Medulla oblongata (tissue), 1 donor: ENCODE measurements around the gene RALGAPB.
"Not testable (repeated sequence)": the region's sequence is repeated elsewhere in the genome, so short reads cannot be mapped to it uniquely, and the experiment has no call there.

Source experiments
- DNase-seq: peaks from one replicate; pipeline ENCODE4 v3.0.0-alpha.2; 2015; ENCODE audit errors: extremely low spot score

Gene RALGAPB

DNA sequence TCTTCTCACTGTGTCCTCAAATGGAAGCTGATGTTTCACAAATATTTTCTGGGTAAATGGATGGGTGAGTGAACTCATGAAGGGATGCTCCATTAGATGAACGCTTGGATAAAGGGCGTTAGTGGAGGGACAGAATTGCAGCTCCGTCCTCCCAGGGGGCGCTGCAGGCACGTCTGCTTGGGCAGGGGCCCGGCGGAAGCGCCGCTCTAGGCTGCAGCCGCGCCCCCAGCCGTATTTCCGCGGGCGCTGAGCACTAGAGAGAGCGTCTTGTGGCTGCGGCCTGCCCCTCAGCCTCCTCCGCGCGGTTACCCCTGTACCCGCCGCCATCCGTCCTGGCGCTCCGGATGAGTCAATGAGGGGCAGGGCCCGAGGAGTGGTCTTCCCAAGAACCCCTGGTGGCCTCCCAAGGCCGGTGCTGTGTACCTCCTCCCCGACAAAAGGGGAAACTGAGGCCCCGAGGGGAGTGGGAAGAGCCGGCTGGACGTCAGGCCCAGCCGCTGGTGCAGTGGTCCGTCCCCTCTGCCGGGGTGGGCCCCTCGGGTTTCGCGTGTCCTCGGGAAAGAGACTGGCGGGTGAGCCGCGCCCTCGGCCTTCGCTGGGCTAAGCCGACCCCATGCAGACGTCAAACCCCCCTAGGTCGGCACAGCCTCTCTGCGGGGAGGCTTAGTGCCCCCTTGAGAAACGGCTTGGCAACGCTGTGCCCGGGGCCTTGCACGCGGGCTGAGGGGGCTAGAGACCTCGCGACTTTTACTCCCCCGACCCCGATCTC lies 26.0 kb upstream of the RALGAPB start:
- peak; percentile 87 for DNase-seq

DNA sequence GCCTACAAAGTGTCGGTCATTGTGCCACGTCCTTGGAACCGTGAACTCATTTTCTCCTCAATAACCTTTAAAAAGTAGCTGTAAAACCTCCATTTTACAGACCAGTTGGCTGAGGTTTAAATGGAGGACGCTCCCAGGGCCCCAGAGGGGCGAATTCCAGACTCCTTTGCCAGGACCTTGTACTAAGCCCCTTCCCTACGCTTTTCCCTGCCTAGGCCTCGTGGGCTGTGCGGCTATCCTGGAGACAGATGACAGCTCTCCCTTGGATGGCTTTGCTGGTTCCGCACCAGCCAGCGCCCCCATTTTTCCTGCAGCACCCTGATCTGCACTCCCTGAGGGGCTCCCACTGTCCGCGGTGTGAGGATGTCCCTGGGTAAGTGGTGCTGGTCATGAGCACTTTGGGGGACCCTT lies 25.4 kb upstream of the RALGAPB start:
- no peak for DNase-seq

GRCh38 chr20:38447931-38448675 lies 24.5 kb upstream of the RALGAPB start:
- no peak for DNase-seq

DNA sequence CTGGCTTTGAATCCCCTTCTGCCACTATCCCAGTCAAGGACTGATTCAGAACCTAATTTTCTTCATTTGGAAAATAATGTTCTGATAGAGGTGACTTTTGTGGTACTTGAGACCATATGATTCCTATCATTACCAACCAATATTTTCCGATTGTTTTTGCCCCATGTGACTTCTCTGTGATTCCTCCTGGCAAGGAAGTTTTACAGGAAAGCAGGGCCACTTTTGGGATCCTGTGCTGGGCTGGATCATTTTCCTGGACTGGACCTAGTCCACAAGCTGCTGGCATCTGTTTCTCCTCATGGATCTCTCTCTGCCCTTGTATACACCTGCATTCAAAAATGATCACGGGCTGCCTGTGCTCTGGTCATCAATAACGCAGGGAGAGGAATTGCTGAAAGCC lies 23.6 kb upstream of the RALGAPB start:
- DNase-seq: no peak

GRCh38 chr20:38450412-38450975 lies 22.1 kb upstream of the RALGAPB start:
- DNase-seq: no peak

DNA sequence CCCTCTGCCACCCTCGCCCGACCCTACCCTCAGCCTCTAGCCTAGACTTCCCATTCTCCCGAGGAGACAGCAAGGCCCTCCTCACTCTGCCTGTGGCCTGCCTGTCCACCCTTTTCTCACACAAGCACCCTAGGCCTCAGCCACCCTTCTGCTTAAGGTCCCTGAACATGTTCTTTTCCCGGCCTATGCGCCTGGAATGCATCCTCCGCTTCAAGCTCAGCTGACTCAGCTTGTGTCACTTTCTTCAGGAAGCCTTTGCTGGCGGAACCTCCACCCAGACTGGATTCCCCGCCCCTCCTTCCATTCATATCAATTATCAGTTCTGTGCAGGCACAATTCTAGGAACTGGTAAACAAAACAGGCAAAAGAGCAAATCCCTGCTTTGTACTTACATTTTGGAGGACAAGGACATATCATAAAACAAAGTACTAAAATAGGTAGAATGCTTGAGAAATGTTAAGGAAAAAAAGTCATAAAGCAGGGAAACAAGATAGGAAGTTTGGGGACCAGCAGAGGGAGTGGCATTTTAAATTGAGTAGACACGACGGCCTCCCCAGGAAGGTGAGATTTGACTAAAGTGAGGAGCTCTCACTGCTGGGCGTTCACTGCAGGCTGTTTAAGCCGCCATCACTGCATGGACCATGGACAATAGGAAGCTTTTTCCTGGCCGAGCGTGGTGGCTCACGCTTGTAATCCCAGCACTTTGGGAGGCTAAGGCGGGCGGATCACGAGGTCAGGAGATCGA lies 19.6 kb upstream of the RALGAPB start:
- DNase-seq: no peak

- no peak for DNase-seq
These were observed 18.7 kb upstream of the RALGAPB start for GRCh38 chr20:38453941-38454340.

GRCh38 chr20:38454556-38455473 lies 17.8 kb upstream of the RALGAPB start:
- DNase-seq: no peak

- DNase-seq: no peak
These were observed 14.3 kb upstream of the RALGAPB start for GRCh38 chr20:38458314-38458713.

DNA sequence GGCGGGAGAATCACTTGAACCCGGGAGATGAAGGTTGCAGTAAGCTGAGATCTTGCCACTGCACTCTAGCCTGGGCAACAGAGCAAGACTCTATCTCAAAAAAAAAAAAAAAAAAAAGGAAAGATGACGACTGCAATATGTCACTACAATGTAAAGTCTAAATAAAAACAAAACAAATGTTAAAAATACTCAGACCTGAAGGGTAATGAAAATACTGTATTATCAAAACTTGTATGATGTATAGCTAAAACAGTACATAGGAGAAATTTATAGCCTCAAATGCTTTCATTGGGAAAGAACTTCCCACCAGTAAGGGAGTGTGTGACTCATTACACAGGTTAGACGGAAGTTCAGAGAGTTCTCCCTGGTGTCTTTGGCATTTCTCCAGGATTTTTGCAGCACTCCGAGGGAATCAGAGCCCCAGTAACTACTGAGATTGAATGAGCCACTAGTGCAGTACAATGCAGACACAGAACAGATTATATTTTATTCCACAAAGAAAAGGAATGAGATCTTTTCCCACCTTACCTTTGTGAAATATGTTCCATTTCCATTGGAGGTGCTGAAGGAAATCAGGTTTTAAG lies 12.5 kb upstream of the RALGAPB start:
- DNase-seq: no peak

DNA sequence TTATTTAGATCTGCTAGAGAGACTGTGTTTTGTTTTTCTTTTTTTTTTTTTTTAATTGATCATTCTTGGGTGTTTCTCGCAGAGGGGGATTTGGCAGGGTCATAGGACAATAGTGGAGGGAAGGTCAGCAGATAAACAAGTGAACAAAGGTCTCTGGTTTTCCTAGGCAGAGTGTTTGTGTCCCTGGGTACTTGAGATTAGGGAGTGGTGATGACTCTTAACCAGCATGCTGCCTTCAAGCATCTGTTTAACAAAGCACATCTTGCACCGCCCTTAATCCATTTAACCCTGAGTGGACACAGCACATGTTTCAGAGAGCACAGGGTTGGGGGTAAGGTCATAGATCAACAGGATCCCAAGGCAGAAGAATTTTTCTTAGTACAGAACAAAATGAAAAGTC lies 12.0 kb upstream of the RALGAPB start:
- DNase-seq: not testable (repeated sequence)

DNA sequence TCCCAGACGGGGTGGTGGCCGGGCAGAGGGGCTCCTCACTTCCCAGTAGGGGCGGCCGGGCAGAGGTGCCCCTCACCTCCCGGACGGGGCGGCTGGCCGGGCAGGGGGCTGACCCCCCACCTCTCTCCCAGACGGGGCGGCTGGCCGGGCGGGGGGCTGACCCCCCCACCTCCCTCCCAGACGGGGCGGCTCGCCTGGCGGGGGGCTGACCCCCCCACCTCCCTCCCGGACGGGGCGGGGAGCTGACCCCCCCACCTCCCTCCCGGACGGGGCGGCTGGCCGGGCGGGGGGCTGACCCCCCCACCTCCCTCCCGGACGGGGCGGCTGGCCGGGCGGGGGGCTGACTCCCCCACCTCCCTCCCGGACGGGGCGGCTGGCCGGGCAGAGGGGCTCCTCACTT lies 11.5 kb upstream of the RALGAPB start:
- not testable (repeated sequence) for DNase-seq

- DNase-seq: not testable (repeated sequence)
These were observed 11.1 kb upstream of the RALGAPB start for GRCh38 chr20:38461569-38461968.

GRCh38 chr20:38466171-38466570 lies 6.5 kb upstream of the RALGAPB start:
- no peak for DNase-seq

DNA sequence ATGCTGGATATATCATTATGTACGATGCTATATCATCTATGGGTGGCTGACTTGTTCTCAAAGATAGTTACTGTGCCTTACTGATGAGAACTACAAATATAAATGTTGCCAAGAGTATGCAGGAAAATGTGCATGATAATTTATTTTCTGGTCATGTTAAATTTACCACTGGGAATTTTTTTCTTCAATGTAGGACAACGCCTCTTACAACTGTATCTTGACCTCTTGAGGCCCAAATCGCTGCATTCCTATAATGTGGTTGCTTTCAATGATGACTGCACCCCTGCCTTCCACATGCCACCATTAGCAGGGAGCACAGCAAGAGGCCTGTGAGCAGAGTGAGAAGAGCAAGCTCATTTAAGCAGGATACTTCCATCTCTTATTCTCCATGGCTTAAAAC lies 5.7 kb upstream of the RALGAPB start:
- DNase-seq: no peak

GRCh38 chr20:38471245-38471644 lies 1.4 kb upstream of the RALGAPB start:
- DNase-seq: no peak

GRCh38 chr20:38471987-38472512 lies 593 bp upstream of the RALGAPB start:
- DNase-seq: peak; percentile 16

DNA sequence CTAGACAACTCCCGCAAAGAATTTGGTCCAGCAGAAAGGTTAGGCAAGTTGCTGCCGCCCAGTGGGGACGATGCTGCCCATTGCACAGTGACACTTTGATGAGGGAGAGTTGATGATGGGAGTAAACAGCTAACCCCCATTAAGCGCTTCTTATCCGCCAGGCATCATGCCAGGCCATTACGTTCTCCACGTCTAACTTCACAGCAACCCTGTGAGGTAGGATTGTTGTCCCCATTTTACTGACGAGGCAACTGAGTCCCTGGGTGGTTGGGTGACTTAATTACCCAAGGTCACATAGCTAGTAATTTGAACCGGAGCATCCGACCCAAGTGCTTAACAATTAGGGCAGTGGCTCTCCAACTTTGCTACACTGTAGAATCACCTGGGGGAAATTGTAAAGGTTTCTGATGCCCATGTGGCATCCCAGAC lies 738 bp downstream of the RALGAPB start:
- peak; percentile 28 for DNase-seq

DNA sequence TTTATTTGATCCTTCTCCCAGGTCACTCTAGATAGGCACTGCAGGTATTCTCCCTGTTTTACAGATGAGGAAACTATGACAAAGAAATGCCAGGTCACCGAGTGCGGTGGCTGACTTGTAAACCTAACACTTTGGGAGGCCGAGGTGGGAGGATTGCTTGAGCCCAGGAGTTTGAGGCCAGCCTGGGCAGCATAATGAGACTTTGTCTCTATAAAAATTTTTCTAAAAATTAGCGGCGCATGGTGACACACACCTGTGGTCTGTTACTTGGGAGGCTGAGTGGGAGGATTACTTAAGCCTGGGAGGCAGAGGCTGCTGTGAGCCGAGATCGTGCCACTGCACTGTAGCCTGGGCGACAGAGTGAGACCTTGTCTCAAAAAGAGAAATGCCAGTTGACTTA lies 5.1 kb downstream of the RALGAPB start:
- DNase-seq: no peak

- DNase-seq: no peak
These were observed 7.0 kb downstream of the RALGAPB start for GRCh38 chr20:38479596-38479995.
